T-helper 2 cell treated with Interferon-gamma antibody and Interleukin-4, amounts not matched to agents 100 ng/mL and 5 ng/mL, for 36 hours (primary cell): Measurements from ENCODE around the gene MMP28. TPM values are rescaled to one million over a fixed set of nuclear protein-coding genes. Genes with fewer than 3 reads are reported as not detected.

ENCODE experiments used
- intact Hi-C: fragments of 100-400 bp; cut with micrococcal nuclease; formaldehyde crosslinking; loops from one replicate; pipeline ENCODE4 v1.15.1; 2023
- total RNA-seq: library from RNA; stranded (reverse); gene quantifications from 2 replicates; pipeline ENCODE4 v1.2.3, GENCODE V29; 2022

The MMP28 gene
- total RNA-seq, 1 donor from 2014 or later: not detected

- intact Hi-C loops: loop anchor here (10.0 kb wide), 1 partner anchor 237 kb away; the partner anchor contains the start of gene SLFN14
Measured at GRCh38 chr17:35801583-35802224, 6.3 kb upstream of the MMP28 start.

GRCh38 chr17:35799942-35800341 is 4.5 kb upstream of the MMP28 start:
- intact Hi-C loops: loop anchor here (10.0 kb wide), 1 partner anchor 235 kb away; the partner anchor contains the start of gene SLFN14

- intact Hi-C loops: no loop called here
Measured at GRCh38 chr17:35797918-35798317, 2.5 kb upstream of the MMP28 start.

- intact Hi-C loops: no loop called here
Measured at GRCh38 chr17:35797370-35797769, 1.9 kb upstream of the MMP28 start.

- intact Hi-C loops: loop anchor here (1.0 kb wide), 1 partner anchor 33 kb away; no protein-coding TSS in a partner anchor
Measured at GRCh38 chr17:35796942-35797341, 1.5 kb upstream of the MMP28 start.

- intact Hi-C loops: loop anchor here (1.0 kb wide), 1 partner anchor 32 kb away; no protein-coding TSS in a partner anchor
Measured at GRCh38 chr17:35795871-35796265, 427 bp upstream of the MMP28 start.

GRCh38 chr17:35793257-35793656 is 2.2 kb downstream of the MMP28 start:
- intact Hi-C loops: no loop called here

- intact Hi-C loops: no loop called here
Measured at GRCh38 chr17:35791681-35792350, 3.6 kb downstream of the MMP28 start.

GRCh38 chr17:35790841-35791240 is 4.6 kb downstream of the MMP28 start:
- intact Hi-C loops: no loop called here

GRCh38 chr17:35788477-35789368 is 6.7 kb downstream of the MMP28 start:
- intact Hi-C loops: no loop called here

- intact Hi-C loops: no loop called here
Measured at GRCh38 chr17:35786941-35787432, 8.5 kb downstream of the MMP28 start.

GRCh38 chr17:35784895-35785294 is 10.5 kb downstream of the MMP28 start:
- intact Hi-C loops: no loop called here

- intact Hi-C loops: no loop called here
Measured at GRCh38 chr17:35780950-35781349, 14.5 kb downstream of the MMP28 start.

GRCh38 chr17:35778641-35779196 is 16.7 kb downstream of the MMP28 start:
- intact Hi-C loops: no loop called here

GRCh38 chr17:35775583-35775982 is 19.9 kb downstream of the MMP28 start:
- intact Hi-C loops: no loop called here

- intact Hi-C loops: no loop called here
Measured at GRCh38 chr17:35775039-35775438, 20.4 kb downstream of the MMP28 start.

GRCh38 chr17:35774499-35774898 is 20.9 kb downstream of the MMP28 start:
- intact Hi-C loops: no loop called here

GRCh38 chr17:35773679-35774425 is 21.6 kb downstream of the MMP28 start:
- intact Hi-C loops: no loop called here

GRCh38 chr17:35773129-35773528 is 22.3 kb downstream of the MMP28 start:
- intact Hi-C loops: no loop called here

- intact Hi-C loops: no loop called here
Measured at GRCh38 chr17:35769895-35770486, 25.4 kb downstream of the MMP28 start.
